Right lobe of liver (tissue), 6 donors: ENCODE results near the gene RETREG1. TPM values are rescaled to one million over a fixed set of nuclear protein-coding genes. Genes with fewer than 3 reads are reported as not detected.

Experiments
- ATAC-seq, 4 donors: fragments of 200-7000 bp; cut with Tn5 transposase; one replicate each; pipeline ENCODE4 v1.9.1; 2020; ENCODE audit warnings: mild to moderate bottlenecking in 4 of 4, moderate library complexity in 4 of 4
- DNase-seq, 3 donors: peaks; one replicate each; pipeline ENCODE4 v3.0.0-alpha.2; 2020
- H3K27ac ChIP-seq, 3 donors: fragments of 200-600 bp; one replicate each; pipeline ENCODE4 v1.8.0; 2022
- H3K27me3 ChIP-seq, 2 donors: fragments of 200-600 bp; one replicate each; pipeline ENCODE4 v1.8.0; 2022
- H3K36me3 ChIP-seq, 4 donors: fragments of 200-600 bp; sonication (generic) in 1 of 4; one replicate each; pipeline versions ENCODE4 v1.5.1 to v1.8.0; 2017 to 2022; ENCODE audit warnings: control low read depth in 1 of 4
- H3K4me1 ChIP-seq, 4 donors: fragments of 200-600 bp; sonication (generic) in 1 of 4; one replicate each; pipeline versions ENCODE4 v1.5.1 to v1.8.0; 2017 to 2022; ENCODE audit warnings: control low read depth in 1 of 4
- H3K4me3 ChIP-seq, 3 donors: fragments of 200-600 bp; one replicate each; pipeline ENCODE4 v1.8.0; 2022
- H3K9me3 ChIP-seq, 4 donors: fragments of 200-600 bp; sonication (generic) in 1 of 4; one replicate each; pipeline versions ENCODE4 v1.5.1 to v1.8.0; 2017 to 2022; ENCODE audit warnings: control low read depth in 1 of 4
- CTCF ChIP-seq, 4 donors: fragments of 200-600 bp in 3 of 4; fragments of 450-650 bp in 1 of 4; IDR thresholded peaks; one replicate each; pipeline versions ENCODE4 v1.5.1 to v1.8.0; 2016 to 2022; ENCODE audit warnings: antibody characterized with exemption in 4 of 4, mild to moderate bottlenecking in 2 of 4
- POLR2A ChIP-seq: fragments of 450-650 bp; IDR thresholded peaks from one replicate; pipeline ENCODE4 v1.6.1; 2017; ENCODE audit warnings: antibody characterized with exemption, mild to moderate bottlenecking
- whole genome bisulfite sequencing: methylation state at CpG from one replicate; pipeline ENCODE4 v1.1.6; 2018; ENCODE audit warnings: low coverage, low lambda C conversion rate; ENCODE audit not compliant: insufficient coverage; ENCODE audit errors: missing lambda C conversion rate; 5-methylcytosine and 5-hydroxymethylcytosine counted together
- intact Hi-C, 2 donors: fragments of 100-400 bp; cut with DNase I; formaldehyde crosslinking; loops; one replicate each; pipeline versions ENCODE4 v1.11.2 to v1.14.1; 2022
- total RNA-seq, 6 experiments: library from RNA; depleted of rRNA in 2 of 6; stranded (reverse); fragments of >200 nt in 2 of 6; fragmentation: NEBNext Ultra II Directional in 3 of 6; extraction: Animal tissue kit (Norgen Biotek cat#: 25700) in 3 of 6; gene quantifications; one replicate each; pipeline versions ENCODE4 v1.1.0 to v1.2.4, GENCODE V29; 2016 to 2023
- donor health status: DM: no; HTN: yes; CAD: no.
- donor health status: DM: no; HTN: no; CAD: no.
- donor health status: DM: no; HTN: no; CAD: no.
- donor health status: DM: no; HTN: yes; CAD: no.
- donor health status: DM: no; HTN: yes; CAD: no.

The RETREG1 gene
- total RNA-seq, 6 experiments from 2014 or later: 17.2 to 70.8 (median 30.2) TPM

GRCh38 chr5:16609412-16609811 lies 7.4 kb downstream of the RETREG1 start:
- Histone ChIP-seq H3K36me3 (no peaks in the 10 kb centered on the region), H3K4me1 (no peaks in the 10 kb centered on the region), H3K4me3 (no peak overlapping the region), H3K9me3 (no peaks in the 10 kb centered on the region), H3K27ac (no peak overlapping the region), H3K27me3 (no peaks in the 10 kb centered on the region)
- ATAC-seq (no peak), DNase-seq (no peak)
- intact Hi-C loops: no loop called here
- no peak for TF ChIP-seq POLR2A
- TF ChIP-seq CTCF (IDR thresholded peaks at IDR 0.05): no peak
- 70% methylated on average over 5 of the region's 9 CpGs for WGBS

GRCh38 chr5:16606628-16607027 lies 10.2 kb downstream of the RETREG1 start:
- 86% methylated on average over 1 of the region's 1 CpG for WGBS
- no peaks in the 10 kb centered on the region for H3K9me3 ChIP-seq
- H3K27ac ChIP-seq: no peak overlapping the region
- no peak overlapping the region for H3K4me3 ChIP-seq
- no peaks in the 10 kb centered on the region for H3K4me1 ChIP-seq
- H3K27me3 ChIP-seq: no peaks in the 10 kb centered on the region
- no peak for DNase-seq
- intact Hi-C loops: no loop called here
- no peaks in the 10 kb centered on the region for H3K36me3 ChIP-seq
- no peak for ATAC-seq
- TF ChIP-seq CTCF (IDR thresholded peaks at IDR 0.05) (no peak), POLR2A (no peak)

GRCh38 chr5:16603701-16604100 lies 13.1 kb downstream of the RETREG1 start:
- WGBS: 88% methylated on average over 2 of the region's 6 CpGs
- TF ChIP-seq CTCF (IDR thresholded peaks at IDR 0.05): no peak
- TF ChIP-seq POLR2A: no peak
- DNase-seq: no peak
- no peak for ATAC-seq
- intact Hi-C loops: no loop called here
- Histone ChIP-seq H3K27ac (no peak overlapping the region), H3K4me3 (no peak overlapping the region), H3K9me3 (no peaks in the 10 kb centered on the region), H3K27me3 (no peaks in the 10 kb centered on the region), H3K4me1 (no peaks in the 10 kb centered on the region), H3K36me3 (no peaks in the 10 kb centered on the region)

- intact Hi-C loops: no loop called here
- 31% methylated on average over 2 of the region's 5 CpGs for WGBS
Observed at GRCh38 chr5:16603295-16603694, 13.5 kb downstream of the RETREG1 start.

More at GRCh38 chr5:16603295-16603694, 13.5 kb downstream of the RETREG1 start:
- DNase-seq (no peak), ATAC-seq (no peak)
- TF ChIP-seq CTCF (IDR thresholded peaks at IDR 0.05) (no peak), POLR2A (no peak)
- no peak overlapping the region for H3K4me3 ChIP-seq
- H3K27me3 ChIP-seq: no peaks in the 10 kb centered on the region
- no peak overlapping the region for H3K27ac ChIP-seq
- H3K4me1 ChIP-seq: no peaks in the 10 kb centered on the region
- no peaks in the 10 kb centered on the region for H3K36me3 ChIP-seq
- H3K9me3 ChIP-seq: no peaks in the 10 kb centered on the region
